OCI-LY3 (cell line): ENCODE results near the gene CD8B.

Experiments
- CTCF ChIP-seq: fragments of 200-600, 300-600 bp; sonication (generic); IDR thresholded peaks from 2 replicates; pipeline ENCODE4 v1.5.1; 2014; ENCODE audit warnings: antibody characterized with exemption, low read length, low read depth
- EZH2phosphoT487 ChIP-seq: fragments of 200-600 bp; shearing (Covaris generic); IDR thresholded peaks from 2 replicates; pipeline ENCODE4 v1.6.1; 2018; ENCODE audit warnings: antibody characterized with exemption, mixed run types, low read depth

GRCh38 chr2:86774862-86775261 is 86.8 kb downstream of the CD8B start:
- no peak for TF ChIP-seq CTCF
- no peak for TF ChIP-seq EZH2phosphoT487
